ENCODE measurements around the gene RPL6. TPM values are rescaled to one million over a fixed set of nuclear protein-coding genes. Genes with fewer than 3 reads are reported as not detected.

The RPL6 gene
- total RNA-seq: 910 and 940 TPM in 2 replicates

GRCh38 chr12:112409064-112409905 is at the start of gene RPL6:
TSS of gene RPL6 (minus strand) at chr12:112409605. CDS start at chr12:112408656, 949 bp downstream.

GRCh38 chr12:112418608-112419296 is 9.3 kb upstream of the RPL6 start, which contains the start of gene PTPN11:
TSS of gene PTPN11 (plus strand) at chr12:112418947. CDS start at chr12:112419112, 165 bp downstream.

GRCh38 chr12:112381883-112382796 is 27.3 kb downstream of the RPL6 start, which contains the start of gene HECTD4:
TSS of gene HECTD4 (minus strand) at chr12:112382431. CDS start at chr12:112382128, 303 bp downstream.

Other genes with a start within 250 kb of the RPL6 start
- 18.8 and 26.4 TPM in 2 replicates for gene HECTD4, start 27.2 kb downstream of the RPL6 start, total RNA-seq
- 147 and 154 TPM in 2 replicates for gene PTPN11, start 9.3 kb upstream of the RPL6 start, total RNA-seq

All from aortic smooth muscle cell (primary cell).